CD4-positive, alpha-beta T cell (primary cell): Measurements from ENCODE around the gene GLB1L2. TPM values are rescaled to one million over a fixed set of nuclear protein-coding genes. Genes with fewer than 3 reads are reported as not detected.

Source experiments
- ATAC-seq: fragments of 200-7000 bp; cut with Tn5 transposase; one replicate; pipeline ENCODE4 v1.10.0; 2022; ENCODE audit warnings: mild to moderate bottlenecking; ENCODE audit not compliant: poor library complexity
- CTCF ChIA-PET: fragments of 350-600 bp; sonication (Branson Sonifier 250); formaldehyde crosslinking; loops from one replicate; lab custom pipeline; 2021; ENCODE audit warnings: antibody characterized with exemption, inconsistent platforms; lab: Charles Lee
- POLR2A ChIA-PET: fragments of 350-600 bp; sonication (Branson Sonifier 250); formaldehyde crosslinking; loops from one replicate; lab custom pipeline; 2021; ENCODE audit warnings: antibody characterized with exemption, inconsistent platforms; lab: Charles Lee
- DNase-seq, 14 experiments: peaks; one replicate each; pipeline ENCODE4 v3.0.0-alpha.2; 2013 to 2020; ENCODE audit warnings: mixed read lengths in 2 of 14
- H3K27ac ChIP-seq, 2 donors: one replicate each; pipeline versions ENCODE4 v1.5.1 to v1.7.0; 2013; ENCODE audit warnings: low read length in 2 of 2, low read depth in 1 of 2, mild to moderate bottlenecking in 1 of 2
- H3K27me3 ChIP-seq, 2 experiments: 1 replicate in 1 of 2; 2 replicates in 1 of 2; pipeline versions ENCODE4 v1.6.1 to v1.7.0; 2013; ENCODE audit warnings: low read length in 2 of 2, control low read depth in 1 of 2, mild to moderate bottlenecking in 1 of 2, moderate library complexity in 1 of 2; ENCODE audit not compliant: insufficient read depth in 2 of 2, control insufficient read depth in 1 of 2
- H3K36me3 ChIP-seq: one replicate; pipeline ENCODE4 v1.6.1; 2013; ENCODE audit warnings: low read length, control low read depth; ENCODE audit not compliant: insufficient read depth
- H3K4me1 ChIP-seq: one replicate; pipeline ENCODE4 v1.6.1; 2013; ENCODE audit warnings: low read length, control low read depth; ENCODE audit not compliant: insufficient read depth
- H3K4me3 ChIP-seq: one replicate; pipeline ENCODE4 v1.5.1; 2013; ENCODE audit warnings: mild to moderate bottlenecking, low read length, moderate library complexity
- H3K9me3 ChIP-seq, 2 experiments: 1 replicate in 1 of 2; 2 replicates in 1 of 2; pipeline versions ENCODE4 v1.6.1 to v1.7.0; 2013; ENCODE audit warnings: low read length in 2 of 2, mild to moderate bottlenecking in 2 of 2, control low read depth in 1 of 2, moderate library complexity in 1 of 2; ENCODE audit not compliant: control insufficient read depth in 1 of 2, insufficient read depth in 1 of 2
- H3K27ac Mint-ChIP-seq: one replicate; pipeline ENCODE4 v1.8.0; 2020; ENCODE audit warnings: mixed read lengths
- H3K27me3 Mint-ChIP-seq: one replicate; pipeline ENCODE4 v1.8.0; 2021; ENCODE audit warnings: mixed read lengths
- H3K36me3 Mint-ChIP-seq: one replicate; pipeline ENCODE4 v1.8.0; 2021; ENCODE audit warnings: low read depth, mixed read lengths
- H3K4me1 Mint-ChIP-seq: one replicate; pipeline ENCODE4 v1.8.0; 2021; ENCODE audit warnings: low read depth, mixed read lengths
- H3K4me3 Mint-ChIP-seq: one replicate; pipeline ENCODE4 v1.8.0; 2020; ENCODE audit warnings: mild to moderate bottlenecking, mixed read lengths
- H3K9me3 Mint-ChIP-seq: one replicate; pipeline ENCODE4 v1.8.0; 2020; ENCODE audit warnings: mixed read lengths
- intact Hi-C, 2 experiments: fragments of 100-400 bp; cut with DNase I in 1 of 2; cut with micrococcal nuclease in 1 of 2; formaldehyde crosslinking; loops; one replicate each; pipeline versions ENCODE4 v1.15.1 to v1.9.0; 2023 to 2025; cut with DNase I, micrococcal nuclease
- total RNA-seq, 174 experiments: library from RNA in 2 of 174; stranded (reverse) in 2 of 174; gene quantifications; one replicate each; pipeline ENCODE4 v1.2.3 and lab custom pipeline; 2021 to 2026
- TF ChIP-seq, protein P1 (sequence below): fragments of 200-600 bp; IDR thresholded peaks from one replicate; pipeline ENCODE4 v1.8.0; 2022; ENCODE audit warnings: antibody characterized with exemption, mild to moderate bottlenecking

The GLB1L2 gene
- total RNA-seq, 2 experiments from 2014 or later: 0.59 to 0.63 TPM

- no peaks in the 10 kb centered on the region for H3K27me3 ChIP-seq
- intact Hi-C loops: no loop called here
- DNase-seq: no peak
- Mint-ChIP-seq H3K27ac (no peak overlapping the region), H3K4me3 (no peak overlapping the region), H3K36me3 (no peaks in the 10 kb centered on the region), H3K4me1 (peaks cover 13% of the 10 kb centered on the region), H3K9me3 (no peaks in the 10 kb centered on the region), H3K27me3 (no peaks in the 10 kb centered on the region)
- POLR2A ChIA-PET: no interaction called here
- no peak overlapping the region for H3K27ac ChIP-seq
- no peaks in the 10 kb centered on the region for H3K9me3 ChIP-seq
- ATAC-seq: no peak
- no peak overlapping the region for H3K4me3 ChIP-seq
- CTCF ChIA-PET: no interaction called here
- TF ChIP-seq, protein P1, sequence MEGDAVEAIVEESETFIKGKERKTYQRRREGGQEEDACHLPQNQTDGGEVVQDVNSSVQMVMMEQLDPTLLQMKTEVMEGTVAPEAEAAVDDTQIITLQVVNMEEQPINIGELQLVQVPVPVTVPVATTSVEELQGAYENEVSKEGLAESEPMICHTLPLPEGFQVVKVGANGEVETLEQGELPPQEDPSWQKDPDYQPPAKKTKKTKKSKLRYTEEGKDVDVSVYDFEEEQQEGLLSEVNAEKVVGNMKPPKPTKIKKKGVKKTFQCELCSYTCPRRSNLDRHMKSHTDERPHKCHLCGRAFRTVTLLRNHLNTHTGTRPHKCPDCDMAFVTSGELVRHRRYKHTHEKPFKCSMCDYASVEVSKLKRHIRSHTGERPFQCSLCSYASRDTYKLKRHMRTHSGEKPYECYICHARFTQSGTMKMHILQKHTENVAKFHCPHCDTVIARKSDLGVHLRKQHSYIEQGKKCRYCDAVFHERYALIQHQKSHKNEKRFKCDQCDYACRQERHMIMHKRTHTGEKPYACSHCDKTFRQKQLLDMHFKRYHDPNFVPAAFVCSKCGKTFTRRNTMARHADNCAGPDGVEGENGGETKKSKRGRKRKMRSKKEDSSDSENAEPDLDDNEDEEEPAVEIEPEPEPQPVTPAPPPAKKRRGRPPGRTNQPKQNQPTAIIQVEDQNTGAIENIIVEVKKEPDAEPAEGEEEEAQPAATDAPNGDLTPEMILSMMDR: no peak
- no peaks in the 10 kb centered on the region for H3K36me3 ChIP-seq
- H3K4me1 ChIP-seq: peaks cover 11% of the 10 kb centered on the region
Observed at GRCh38 chr11:134345237-134345550, 13.4 kb downstream of the GLB1L2 start.

GRCh38 chr11:134346101-134346975 is 14.6 kb downstream of the GLB1L2 start:
- POLR2A ChIA-PET: no interaction called here

DNA sequence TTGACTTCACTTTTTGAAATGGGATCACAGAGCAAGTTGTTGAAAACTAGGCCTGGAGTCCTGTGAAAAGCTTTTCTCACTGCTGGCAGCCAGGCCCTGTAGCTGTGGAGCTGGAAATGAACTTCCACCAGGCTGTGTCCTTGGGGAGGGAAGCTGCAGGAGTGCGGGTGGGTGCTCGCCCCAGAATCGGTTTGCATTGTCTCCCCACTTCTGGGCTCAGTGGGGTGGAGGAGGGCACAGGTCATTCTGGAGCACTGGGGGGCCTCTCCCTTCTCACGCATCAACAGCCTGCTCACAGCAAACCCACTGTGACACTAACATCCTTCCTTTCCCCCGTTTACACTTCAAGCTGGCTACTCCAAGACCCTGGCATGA is 15.2 kb downstream of the GLB1L2 start:
- H3K4me3 ChIP-seq: no peak overlapping the region
- H3K4me1 ChIP-seq: peaks cover 14% of the 10 kb centered on the region
- Mint-ChIP-seq H3K27me3 (no peaks in the 10 kb centered on the region), H3K4me3 (no peak overlapping the region), H3K36me3 (no peaks in the 10 kb centered on the region), H3K4me1 (peaks cover 22% of the 10 kb centered on the region), H3K27ac (no peak overlapping the region), H3K9me3 (no peaks in the 10 kb centered on the region)
- no peak for DNase-seq
- no peak for ATAC-seq
- TF ChIP-seq, protein P1: no peak
- no peaks in the 10 kb centered on the region for H3K27me3 ChIP-seq
- POLR2A ChIA-PET: no interaction called here
- H3K36me3 ChIP-seq: no peaks in the 10 kb centered on the region
- H3K27ac ChIP-seq: no peak overlapping the region
- CTCF ChIA-PET: no interaction called here
- H3K9me3 ChIP-seq: no peaks in the 10 kb centered on the region
- intact Hi-C loops: no loop called here

More at GRCh38 chr11:134346101-134346975, 14.6 kb downstream of the GLB1L2 start:
- CTCF ChIA-PET: no interaction called here
- DNase-seq (no peak), ATAC-seq (no peak)
- no peak overlapping the region for H3K27ac ChIP-seq
- no peak overlapping the region for H3K4me3 ChIP-seq
- intact Hi-C loops: no loop called here
- peaks cover 14% of the 10 kb centered on the region for H3K4me1 ChIP-seq
- H3K27me3 ChIP-seq: no peaks in the 10 kb centered on the region
- H3K4me1 Mint-ChIP-seq: peaks cover 22% of the 10 kb centered on the region
- H3K4me3 Mint-ChIP-seq: no peak overlapping the region
- TF ChIP-seq, protein P1: no peak
- no peaks in the 10 kb centered on the region for H3K36me3 ChIP-seq
- no peaks in the 10 kb centered on the region for H3K9me3 Mint-ChIP-seq
- no peak overlapping the region for H3K27ac Mint-ChIP-seq
- no peaks in the 10 kb centered on the region for H3K36me3 Mint-ChIP-seq
- H3K9me3 ChIP-seq: no peaks in the 10 kb centered on the region
- H3K27me3 Mint-ChIP-seq: no peaks in the 10 kb centered on the region
